HG03139 (cell line): ENCODE measurements around the gene PRXL2B.
"Not testable (repeated sequence)": the region's sequence is repeated elsewhere in the genome, so short reads cannot be mapped to it uniquely, and the experiment has no call there.

Experiments
- ATAC-seq: cut with Tn5 transposase; IDR thresholded peaks from one replicate; pipeline ENCODE4 v1.9.1; 2021; ENCODE audit not compliant: unreplicated experiment

The PRXL2B gene

GRCh38 chr1:2586154-2587070, at the start of gene PRXL2B:
Gene PRXL2B, plus strand, starts transcription at chr1:2586777. Its CDS starts 109 bp downstream, at chr1:2586886.
- ATAC-seq: peak; percentile 59

- ATAC-seq: no peak
These were observed 48.8 kb upstream of the PRXL2B start for GRCh38 chr1:2537784-2538115.

GRCh38 chr1:2538376-2538775, 48.2 kb upstream of the PRXL2B start:
- no peak for ATAC-seq

- no peak for ATAC-seq
These were observed 47.7 kb upstream of the PRXL2B start for GRCh38 chr1:2538872-2539271.

- no peak for ATAC-seq
These were observed 47.2 kb upstream of the PRXL2B start for GRCh38 chr1:2539312-2539907.

GRCh38 chr1:2540816-2541492, 45.6 kb upstream of the PRXL2B start:
- no peak for ATAC-seq

- no peak for ATAC-seq
These were observed 44.8 kb upstream of the PRXL2B start for GRCh38 chr1:2541619-2542245.

- ATAC-seq: no peak
These were observed 44.2 kb upstream of the PRXL2B start for GRCh38 chr1:2542246-2542915.

GRCh38 chr1:2543543-2544092, 43.0 kb upstream of the PRXL2B start:
- no peak for ATAC-seq

GRCh38 chr1:2544093-2544874, 42.3 kb upstream of the PRXL2B start:
- ATAC-seq: no peak

GRCh38 chr1:2544875-2545640, 41.5 kb upstream of the PRXL2B start:
- ATAC-seq: no peak

GRCh38 chr1:2545754-2546514, 40.6 kb upstream of the PRXL2B start:
- peak; percentile 38 for ATAC-seq

GRCh38 chr1:2546515-2547209, 39.9 kb upstream of the PRXL2B start:
- ATAC-seq: peak; percentile 27

- ATAC-seq: no peak
These were observed 39.1 kb upstream of the PRXL2B start for GRCh38 chr1:2547210-2548067.

- ATAC-seq: no peak
These were observed 38.4 kb upstream of the PRXL2B start for GRCh38 chr1:2548068-2548589.

- not testable (repeated sequence) for ATAC-seq
These were observed 37.1 kb upstream of the PRXL2B start for GRCh38 chr1:2549367-2550029.
